RKO (cell line): Measurements from ENCODE around the gene STX10.
"Not testable (repeated sequence)": the region's sequence is repeated elsewhere in the genome, so short reads cannot be mapped to it uniquely, and the experiment has no call there.

Experiments
- DNase-seq: peaks from one replicate; pipeline ENCODE4 v3.0.0-alpha.2; 2016; ENCODE audit warnings: low spot score

The STX10 gene

GRCh38 chr19:13164343-13165161 lies 14.4 kb upstream of the STX10 start:
- DNase-seq: no peak

- peak; percentile 71 for DNase-seq
Measured at GRCh38 chr19:13163609-13164342, 13.6 kb upstream of the STX10 start.

DNA sequence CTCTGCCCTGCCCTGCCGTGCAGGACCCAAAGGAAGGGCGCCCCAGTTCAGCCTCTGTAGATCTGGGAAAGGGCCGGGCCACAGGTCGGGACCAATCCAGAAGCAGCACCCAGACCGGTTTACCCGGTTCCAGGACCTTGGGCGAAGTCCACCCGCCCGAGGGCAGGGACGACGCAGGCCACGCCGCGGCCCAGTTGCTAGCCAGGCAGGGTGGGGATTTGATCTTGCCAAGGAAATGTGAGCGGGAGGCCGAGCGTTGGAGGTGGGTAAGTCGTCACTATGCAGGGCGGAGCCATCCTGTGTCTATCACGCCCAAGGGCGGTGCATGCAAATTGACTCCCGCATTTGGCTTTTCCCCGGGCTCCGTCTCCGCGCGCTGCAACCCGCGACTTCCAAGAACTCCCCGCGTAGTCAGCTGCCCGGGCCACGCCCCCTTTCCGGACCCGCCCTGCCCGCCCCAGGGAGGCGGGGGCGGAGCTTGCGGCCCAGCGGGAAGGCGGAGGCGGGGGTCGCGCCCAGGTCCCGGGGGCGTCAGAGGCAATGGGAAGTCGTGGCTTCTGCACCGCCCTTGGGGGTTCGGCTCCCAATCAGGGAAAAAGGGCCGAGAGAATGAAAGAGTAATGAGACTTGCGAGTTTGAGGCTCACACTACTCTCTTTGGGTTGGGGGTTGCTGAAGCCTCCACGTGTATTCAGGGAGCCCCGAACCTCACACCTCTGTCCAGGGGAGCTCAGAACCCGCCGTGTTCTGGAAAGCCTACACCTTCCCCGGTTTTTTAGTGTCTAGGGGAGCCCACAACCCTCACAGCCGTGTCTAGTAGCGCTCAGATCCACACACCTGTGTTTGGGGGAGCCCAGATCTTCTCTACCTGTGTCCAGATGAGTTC lies 12.8 kb upstream of the STX10 start:
- peak; percentile 98 for DNase-seq

DNA sequence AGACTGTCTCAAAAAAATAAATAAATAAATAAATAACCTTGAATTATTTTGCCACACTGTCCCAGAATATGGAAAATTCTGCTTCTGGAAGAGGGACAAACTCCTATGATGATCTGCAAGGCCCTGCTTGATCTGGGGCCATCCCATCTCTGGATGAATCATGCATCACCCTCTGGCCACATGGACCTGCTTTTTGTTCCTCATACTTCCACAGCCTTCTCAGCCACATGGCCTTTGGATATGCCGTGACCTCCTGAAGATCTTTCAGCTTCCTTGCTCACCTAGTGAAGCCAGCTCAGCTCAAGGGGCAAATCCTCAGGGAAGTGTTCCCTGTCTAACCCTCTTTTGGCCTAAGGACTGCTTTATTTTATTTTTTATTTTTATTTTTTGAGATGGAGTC lies 10.4 kb upstream of the STX10 start:
- DNase-seq: peak; percentile 75

DNA sequence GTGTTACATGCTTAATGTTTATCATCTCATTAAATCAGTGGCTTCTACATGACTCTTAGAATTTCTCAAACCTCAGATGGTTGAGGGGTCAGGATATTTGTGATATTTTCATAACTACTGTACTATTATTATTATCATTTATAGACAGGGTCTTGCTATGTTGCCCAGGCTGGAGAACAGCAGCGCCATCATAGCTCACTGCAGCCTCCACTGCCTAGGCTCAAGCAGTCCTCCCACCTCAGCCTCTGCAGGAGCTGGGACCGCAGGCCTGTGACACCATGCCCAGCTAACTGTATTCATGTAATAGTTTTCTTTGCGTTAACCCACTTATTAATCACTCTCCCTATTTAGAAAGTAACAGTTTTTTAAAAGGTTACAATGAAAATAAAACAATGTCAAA lies 9.5 kb upstream of the STX10 start:
- no peak for DNase-seq

DNA sequence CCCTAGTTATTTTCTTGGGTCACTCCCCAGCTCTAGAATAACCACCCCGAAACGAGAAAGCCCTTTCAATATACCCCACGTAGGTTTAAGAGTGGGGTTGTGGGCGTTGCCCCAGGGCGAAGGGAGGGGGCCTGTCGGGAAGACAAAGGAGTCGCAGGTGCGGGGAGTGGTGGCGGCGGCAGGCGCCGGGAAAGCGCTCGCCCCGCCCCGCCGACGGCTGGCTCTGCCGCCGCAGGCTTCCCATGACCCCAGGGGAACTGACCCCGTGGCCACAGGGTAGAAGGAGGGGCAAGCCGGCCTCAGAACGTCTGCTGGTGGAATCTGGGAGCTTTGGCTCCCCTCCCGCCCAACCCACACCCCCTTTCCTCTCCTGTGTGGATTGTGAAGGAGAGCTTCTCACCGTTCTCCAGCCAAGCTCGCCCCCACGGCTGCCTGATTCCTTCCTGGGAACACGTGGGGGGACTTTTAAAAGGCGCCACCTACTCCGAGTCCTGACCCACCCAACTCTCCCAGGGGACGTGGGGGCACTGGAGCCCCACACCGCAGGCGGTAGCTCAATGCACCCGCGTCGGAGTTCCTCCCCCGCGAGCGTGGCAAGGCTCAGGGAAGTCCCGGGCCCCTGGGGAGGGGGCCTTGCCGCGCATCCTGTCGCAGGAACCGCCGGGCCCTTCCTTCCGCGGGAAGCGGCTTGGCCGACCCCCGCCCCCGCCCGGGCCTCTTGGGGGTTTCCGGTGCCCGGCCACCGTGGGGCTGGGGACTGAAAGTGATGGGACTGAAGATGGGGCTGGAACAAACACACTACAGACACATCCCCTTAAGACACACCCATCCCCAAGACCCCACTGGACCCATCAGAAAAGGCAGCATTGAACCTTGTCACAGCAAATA lies 5.5 kb upstream of the STX10 start:
- DNase-seq: peak; percentile 77

DNA sequence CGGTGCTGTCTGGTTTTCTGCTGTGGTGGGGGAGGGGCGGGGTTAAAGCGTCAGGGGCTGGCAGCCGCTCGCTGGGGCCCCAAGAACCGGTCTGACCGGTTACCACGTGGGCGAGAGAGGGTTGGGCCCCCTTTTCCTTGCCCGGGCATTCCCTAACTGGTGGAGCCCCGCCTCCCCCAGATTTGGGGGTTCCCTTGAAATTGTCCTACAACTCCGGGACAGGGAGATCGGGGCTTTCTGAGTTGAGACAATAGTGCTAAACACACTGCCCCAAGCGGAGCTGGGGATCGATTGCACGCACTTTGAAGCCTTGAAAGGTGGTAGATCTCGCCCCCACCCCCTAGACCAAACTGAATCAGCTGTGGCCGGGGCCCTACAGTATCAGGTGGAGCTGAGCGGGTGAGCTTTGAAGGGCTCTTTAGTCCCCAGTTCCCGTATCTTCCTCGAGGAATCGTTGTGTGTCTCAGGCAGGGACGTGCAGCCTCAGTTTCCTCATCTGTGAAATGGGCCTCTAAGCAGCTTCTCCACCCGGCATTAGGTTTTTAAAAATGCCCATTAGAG lies 4.8 kb upstream of the STX10 start:
- peak; percentile 87 for DNase-seq

DNA sequence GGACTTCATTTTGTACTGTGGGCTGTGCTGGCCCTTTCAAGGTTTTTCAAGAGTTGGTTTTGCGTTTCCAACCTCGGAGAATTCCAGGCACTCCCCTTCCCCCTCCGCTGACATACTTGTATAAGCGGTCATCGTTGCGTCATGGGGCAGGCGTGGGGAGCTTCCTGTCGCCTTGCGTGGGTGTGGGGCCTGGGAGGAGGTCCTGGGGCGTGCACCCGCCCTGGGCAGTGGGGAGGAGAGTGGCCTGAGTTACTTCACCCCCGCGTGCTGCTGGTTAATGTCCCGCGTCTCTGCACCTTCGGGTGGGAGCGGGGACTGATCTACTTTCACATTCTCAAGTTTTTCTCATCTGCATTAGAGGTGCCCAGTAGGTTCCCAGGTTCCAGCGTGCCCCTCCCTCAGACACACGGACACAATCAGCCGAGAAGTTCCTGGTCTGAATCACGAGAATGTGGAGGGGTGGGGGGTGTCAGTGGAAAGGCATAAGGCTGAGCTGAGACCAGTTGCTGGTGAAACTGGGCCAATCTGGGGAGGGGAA lies 4.1 kb upstream of the STX10 start:
- peak; percentile 93 for DNase-seq

DNA sequence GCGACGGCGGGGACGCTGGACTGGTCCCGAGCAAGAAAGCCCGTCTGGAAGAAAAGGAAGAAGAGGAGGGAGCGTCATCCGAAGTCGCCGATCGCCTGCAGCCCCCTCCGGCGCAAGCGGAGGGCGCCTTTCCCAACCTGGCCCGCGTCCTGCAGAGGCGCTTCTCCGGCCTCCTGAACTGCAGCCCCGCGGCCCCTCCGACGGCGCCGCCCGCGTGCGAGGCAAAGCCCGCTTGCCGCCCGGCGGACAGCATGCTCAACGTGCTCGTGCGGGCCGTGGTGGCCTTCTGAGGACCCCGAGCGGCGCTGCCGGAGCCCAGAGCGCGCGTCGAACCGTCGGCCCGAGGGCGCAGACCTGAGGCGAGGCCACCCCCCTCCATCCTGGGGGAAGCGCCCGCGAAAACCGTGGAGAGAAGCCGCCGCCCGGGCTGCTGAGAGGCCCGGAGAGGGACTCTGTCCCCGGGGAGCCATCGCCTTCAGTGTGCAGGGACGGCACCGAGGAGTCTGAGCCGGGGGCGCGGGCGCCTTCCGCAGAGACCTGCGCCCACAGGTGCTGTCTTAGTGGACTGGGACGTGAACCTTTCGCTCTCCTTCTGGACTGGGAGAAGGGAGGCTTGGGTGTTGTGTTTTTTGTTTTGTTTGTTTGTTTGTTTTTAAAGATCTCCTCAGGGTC lies 3.5 kb upstream of the STX10 start:
- no peak for DNase-seq

GRCh38 chr19:13152974-13153568 lies 2.9 kb upstream of the STX10 start:
- peak; percentile 95 for DNase-seq

DNA sequence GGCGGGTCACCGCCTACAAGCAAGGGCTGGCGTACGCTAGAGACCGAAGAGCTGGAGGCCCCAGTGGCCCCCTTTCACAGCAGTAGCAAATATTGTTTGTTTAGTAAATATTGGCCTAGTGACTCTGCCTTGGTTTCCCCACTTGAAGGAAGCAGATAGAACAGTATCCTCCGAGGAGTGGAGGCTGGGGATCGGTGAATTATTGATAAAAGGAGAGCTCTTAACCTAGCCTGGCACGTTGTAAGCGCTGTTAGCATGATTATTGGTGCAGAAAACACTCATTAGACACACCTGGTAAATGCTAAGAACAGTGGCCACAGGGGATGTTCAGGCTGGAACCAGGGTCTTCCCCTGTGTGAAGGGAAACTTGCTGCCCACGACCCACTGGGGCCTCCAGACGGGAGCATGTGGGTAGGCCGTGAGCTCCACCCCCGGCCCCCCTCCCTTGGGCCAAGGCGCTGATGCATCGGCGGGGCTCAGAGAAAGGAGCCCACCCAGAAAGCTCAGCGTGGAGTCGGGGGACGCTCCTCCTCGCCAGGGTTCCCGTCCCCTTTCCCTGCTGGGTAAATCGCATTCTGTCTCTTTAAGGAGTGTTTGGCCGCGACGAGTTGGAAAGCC lies 2.3 kb upstream of the STX10 start:
- no peak for DNase-seq

DNA sequence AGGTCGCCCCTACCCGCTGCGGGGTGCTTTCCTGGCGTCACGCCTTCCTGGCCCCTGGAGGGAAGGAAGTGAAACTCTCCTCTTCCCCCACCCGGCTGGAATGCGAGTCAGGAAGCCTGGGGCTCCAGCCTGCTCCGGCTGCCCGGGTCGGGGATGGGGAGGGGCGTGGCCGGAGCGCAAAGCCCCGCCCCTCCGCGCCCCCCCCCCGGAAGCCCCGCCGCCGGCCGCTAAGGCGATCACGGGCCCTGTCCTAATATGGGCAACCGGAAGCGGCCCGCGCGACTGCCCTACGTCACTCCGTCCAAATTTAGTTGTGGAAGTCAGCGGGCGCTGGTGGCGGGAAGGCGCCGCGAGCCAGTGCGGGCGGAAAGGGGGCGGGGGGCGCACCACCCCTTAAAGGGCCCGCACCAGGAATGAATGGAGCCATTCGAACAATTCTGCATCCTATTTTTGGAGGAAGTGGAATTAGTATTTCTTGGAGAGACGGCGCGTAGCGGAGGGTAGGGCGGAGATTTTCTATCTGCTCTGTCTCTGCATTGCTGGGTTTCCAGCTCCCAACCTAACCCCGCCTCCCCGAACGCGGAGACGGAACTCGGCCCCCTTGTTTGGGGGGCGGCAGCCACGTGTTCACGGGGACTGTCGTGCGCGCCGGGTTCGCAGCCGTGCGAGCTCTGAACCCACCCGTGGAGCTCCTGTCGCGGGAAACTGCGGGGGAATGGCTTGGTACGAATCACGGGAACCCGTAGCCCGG lies 1.6 kb upstream of the STX10 start:
- peak; percentile 97 for DNase-seq

- DNase-seq: peak; percentile 20
Measured at GRCh38 chr19:13150931-13151604, 893 bp upstream of the STX10 start.

DNA sequence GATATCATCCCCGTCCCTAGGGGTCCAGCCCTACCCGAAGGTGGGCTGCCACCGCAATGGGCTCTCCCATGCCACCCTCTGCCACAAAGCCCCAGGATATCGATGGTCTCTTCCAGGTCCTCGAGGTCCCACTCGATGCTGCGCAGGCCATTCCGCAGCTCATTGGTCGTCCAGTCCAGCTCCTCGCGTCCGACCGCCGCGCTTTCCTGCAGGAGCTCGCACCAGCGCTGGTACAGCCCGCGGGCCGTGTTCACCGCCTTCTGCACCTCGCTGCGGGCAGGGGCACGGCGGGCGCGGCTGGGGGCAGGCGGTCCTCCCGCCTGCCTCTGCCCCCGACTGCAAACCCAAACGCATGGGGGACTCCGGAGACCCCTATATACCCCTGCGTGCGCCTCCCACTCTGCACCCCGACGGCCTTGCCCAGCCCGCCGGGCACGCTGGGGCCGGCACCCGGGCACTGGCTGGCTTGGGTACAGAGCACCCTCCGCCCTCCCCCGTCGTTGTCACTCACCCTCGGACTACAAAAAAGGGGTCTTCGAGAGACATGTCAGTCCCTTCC lies 468 bp downstream of the STX10 start:
- DNase-seq: peak; percentile 82

- DNase-seq: not testable (repeated sequence)
Measured at GRCh38 chr19:13149173-13149627, 975 bp downstream of the STX10 start.

- peak; percentile 35 for DNase-seq
Measured at GRCh38 chr19:13146763-13147563, 3.2 kb downstream of the STX10 start.
